CD4-positive, alpha-beta T cell treated with Interleukin-12 subunit alpha and Interleukin-12 subunit beta, for 1 hour (primary cell): ENCODE measurements around the gene MAST4.

Experiments used
- DNase-seq: peaks from one replicate; pipeline ENCODE4 v3.0.0-alpha.2; 2020

Gene MAST4

DNA sequence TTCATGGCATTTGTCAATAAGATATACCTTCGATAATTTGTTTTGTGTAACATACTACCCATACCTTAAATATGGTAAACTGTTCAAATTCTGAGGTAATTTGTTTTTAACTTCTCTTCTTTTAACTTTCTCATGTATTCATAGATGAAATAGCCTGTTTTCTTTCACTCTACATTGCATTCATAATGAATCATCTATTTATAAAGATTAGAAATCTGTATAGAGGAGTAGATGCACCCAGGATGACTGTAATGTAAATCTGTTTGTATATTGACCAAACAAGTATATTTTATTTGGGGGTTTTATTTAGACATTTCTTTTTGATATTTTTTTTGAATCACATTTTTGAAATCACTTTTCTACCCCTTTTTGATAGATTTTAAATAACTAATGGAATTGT lies 455.8 kb downstream of the MAST4 start:
- DNase-seq = no peak

DNA sequence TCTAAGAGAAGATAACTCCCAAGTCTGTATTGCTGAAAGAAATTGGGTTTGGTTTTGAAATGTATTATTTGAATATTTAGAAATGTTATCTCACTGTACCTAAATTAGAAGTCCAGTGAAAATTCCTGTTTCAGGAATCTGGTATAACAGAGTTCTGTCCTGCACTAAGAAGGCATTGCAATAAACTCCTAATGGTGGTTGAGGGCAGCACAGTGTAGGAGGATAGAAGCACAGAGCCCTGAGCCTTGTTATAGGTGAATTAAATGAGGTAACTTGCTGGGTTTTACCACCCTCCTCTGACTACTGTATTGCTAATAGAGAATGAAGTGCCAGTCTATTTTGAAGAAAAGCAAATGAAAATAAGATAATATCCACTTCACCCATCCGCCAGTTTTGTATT lies 457.0 kb downstream of the MAST4 start:
- DNase-seq = no peak

DNA sequence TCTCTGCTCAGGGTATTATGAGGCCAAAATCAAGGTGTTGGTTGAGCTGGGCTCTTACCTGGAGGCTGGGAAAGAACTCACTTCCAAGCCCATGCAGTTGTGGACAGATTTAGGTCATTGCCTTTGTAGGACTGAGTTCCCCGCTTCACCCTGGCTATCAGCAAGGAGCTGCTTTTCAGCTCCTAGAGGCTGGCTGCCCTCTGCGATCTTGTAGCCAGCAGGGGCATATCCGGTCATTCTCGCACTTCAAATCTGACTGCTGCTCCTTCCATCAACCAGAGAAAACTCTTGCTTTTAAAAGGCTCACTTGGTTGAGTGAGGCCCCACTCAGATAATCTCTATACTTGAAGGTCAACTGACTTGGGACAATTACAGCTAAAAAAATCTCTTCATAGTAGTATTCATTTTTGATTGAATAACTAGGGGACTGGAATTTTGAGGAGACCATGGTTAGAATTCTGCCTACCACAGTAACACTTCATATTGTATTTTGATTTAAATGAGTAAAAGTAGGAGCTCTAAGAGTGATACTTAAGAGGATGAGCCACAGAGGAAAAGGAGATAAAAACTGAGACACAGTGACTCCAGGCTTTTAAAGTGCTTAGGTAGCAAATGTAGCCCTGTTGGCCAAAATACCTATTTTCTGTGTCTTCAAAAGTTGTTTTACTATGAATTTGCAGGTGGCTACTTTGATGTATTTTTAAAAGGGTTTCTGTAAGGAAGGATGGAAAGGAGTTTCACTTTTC lies 463.0 kb downstream of the MAST4 start:
- no peak for DNase-seq

DNA sequence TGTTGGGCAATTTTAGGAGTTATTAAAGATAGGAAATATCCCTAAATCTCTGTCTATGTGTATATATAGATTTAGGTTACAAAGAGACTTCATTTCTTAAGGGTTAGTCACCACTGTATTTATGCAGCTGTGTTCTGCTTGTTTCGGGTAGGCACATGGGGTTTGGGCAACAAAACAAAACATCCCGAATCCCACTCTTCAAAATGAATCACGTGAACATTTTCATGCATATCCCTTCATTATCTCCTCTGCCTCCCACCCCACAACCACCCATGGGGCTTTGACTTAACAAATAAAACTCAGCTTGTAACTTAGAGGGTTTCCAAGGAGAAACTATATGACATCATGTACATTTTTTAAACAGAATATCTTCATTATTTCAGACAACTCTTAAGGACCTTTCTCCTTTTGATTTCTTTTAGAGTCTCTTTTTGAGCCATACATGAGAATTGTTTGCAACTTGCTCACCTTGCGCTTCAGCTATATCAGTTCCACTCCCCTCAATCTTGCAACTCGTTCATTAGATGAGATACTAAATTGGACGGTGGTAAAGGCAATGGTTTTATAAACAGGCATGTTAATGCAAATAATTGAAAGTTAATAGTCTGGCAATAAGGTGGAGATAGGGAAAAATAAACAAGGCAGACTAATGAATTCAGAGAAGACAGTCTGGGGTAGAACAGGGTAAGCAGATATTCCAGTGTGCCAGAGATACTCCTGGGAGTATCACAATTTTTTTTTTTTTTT lies 463.7 kb downstream of the MAST4 start:
- DNase-seq = no peak

DNA sequence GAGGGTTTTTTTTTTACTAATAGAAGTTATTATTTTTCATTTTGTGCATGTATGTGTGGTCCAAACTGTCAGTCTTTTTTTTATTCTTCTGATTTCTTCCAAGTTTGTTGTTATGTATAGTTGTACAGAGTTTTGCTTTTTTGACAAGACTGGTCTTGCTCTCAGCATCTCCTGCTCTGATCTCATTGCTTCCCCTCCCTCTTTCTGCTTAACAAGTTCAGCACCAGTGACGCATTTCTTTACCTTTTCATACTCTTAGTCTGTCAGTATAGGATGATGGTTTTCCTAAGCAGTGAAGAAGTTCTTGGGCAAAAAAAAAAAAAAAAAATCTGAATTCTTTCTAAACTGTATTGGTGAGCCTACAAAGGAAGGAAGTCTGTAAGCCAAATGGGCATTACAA lies 465.3 kb downstream of the MAST4 start:
- DNase-seq = no peak

DNA sequence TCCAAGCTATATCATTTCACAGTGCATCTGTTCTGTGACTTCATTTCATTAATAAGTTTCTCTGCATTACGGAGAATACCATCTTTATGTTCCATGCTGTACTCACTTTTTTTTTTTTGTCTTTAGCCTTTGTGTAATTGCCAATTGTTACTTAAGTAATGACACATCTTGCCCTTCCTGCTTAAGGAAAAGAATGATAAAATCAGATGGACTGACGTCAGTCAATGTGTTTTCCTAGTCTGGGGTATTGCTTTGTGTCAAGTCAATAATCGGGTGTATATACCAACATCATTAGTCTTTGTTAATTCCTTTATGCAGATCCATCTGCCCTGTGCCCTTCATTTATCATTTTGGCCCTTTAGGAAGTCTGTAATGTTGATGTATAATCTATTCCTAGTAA lies 466.9 kb downstream of the MAST4 start:
- DNase-seq = no peak

DNA sequence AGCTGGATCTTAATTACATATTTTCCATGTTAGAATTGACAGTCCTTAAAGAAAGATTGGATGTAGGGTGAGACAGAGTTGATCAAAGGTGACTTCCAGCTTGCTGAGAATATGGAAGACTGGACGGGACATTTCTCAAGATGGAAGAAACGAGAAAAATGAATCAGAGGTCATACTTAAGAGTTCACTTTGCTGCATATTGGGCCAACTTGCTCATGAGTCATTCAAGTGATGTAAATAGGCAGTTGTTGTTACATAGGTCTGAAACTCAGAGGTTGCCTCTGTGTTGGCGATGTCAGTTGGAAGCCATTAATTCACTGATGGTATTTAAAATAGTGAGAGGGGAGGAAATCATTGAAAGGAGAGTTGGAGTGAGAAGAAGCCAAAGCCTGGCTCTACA lies 467.6 kb downstream of the MAST4 start:
- no peak for DNase-seq

DNA sequence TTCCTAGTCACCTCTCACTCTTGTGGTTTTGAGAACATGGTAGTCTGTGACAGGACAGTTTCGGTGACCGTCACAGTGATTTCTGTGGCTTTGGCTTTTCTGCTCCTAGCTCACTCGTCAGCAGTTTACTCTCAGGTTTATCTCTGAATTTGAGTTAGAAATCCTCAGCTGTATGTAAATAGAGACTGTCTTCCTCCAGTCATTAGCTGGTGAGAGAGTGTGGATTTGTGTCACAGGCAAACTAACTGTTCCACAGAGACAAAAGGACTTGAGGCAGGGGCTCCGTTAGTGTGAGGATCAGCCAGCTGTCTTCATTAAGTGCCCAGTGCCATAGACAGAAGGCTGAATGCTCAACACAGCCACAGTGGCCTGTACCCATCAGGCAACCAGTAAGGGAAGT lies 469.0 kb downstream of the MAST4 start:
- no peak for DNase-seq

DNA sequence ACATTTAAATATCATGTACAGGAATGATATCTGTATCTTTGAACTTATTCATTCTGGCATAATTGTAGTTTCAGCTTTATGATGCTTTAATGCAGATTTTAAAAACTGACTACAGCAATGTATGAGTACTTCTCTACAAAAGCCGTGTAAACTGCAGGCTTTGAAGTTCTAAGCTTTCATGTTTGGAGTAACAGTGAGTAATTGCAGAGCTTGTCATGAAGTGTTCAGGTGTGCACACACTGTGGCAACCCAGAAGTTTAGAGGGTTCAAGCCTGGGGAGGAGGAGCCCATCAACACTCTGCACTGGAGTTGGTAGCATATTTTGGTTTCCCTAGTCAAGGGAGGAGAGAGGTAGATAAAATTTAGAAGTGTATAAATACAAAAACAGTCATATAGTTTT lies 469.5 kb downstream of the MAST4 start:
- DNase-seq = no peak

DNA sequence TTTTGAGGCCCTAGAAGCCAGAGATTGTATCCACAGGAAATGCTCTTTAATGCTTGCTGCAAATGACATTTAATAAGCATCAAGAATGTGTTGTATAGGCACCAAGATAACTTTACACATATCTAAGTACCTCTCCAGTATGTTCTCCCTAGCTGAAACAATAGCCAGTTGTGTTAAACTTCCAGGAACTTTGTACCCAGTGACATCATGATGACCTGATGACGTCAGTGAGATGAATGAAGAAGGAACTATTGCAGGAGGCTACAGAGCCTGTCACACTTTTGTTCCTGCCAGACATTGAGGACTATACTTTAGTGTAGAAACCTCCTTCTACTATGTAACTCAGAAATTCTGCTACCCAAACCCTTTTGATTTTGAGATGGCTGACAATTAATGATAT lies 470.6 kb downstream of the MAST4 start:
- no peak for DNase-seq

DNA sequence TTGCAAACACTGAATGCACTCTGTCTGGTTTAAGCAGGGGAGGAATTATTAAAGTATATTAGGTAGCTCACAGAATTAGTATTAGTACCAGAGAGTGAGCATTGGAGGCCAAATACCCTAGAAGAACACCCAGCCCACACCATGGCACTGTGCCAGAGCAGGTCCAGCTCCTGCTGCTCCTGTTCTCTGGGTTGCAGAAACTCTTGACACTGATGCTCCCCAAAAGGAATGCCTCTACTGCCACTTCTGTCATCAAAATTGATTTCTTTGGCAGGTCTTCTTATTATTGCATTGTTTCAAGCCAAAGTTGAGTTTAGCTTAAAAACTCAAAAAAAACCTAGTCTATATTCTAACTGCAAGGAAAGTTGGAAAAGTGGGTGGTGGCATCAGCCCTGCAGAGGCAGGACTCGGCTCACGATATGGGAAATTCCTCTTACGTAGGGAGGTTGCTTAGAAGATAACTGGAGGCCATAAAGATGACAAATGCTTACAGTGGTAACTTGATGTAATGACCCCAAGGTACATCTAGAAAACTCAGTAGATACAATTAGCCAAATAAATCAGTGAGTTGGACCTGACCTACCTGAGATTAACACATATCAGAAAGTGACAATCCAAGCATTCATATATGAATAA lies 477.0 kb downstream of the MAST4 start:
- DNase-seq = no peak

DNA sequence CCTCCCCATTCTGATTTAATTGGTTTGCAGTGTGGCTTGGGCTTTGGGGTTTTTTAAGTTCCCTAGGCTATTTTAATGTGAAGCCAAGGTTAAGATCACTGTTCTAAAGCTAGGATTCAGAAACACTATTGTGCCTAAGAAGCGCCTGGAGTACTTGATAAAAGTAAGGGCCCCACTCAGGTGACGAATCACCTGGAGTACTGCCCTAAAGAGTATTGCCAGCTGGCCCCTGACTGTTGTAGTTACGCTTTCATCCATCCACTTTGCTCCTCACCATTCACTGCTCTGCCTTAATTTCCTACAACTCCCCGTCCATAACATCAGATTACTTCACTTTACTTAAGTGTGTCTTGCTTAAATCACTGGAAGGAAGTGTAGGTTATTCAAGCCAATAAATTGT lies 481.1 kb downstream of the MAST4 start:
- no peak for DNase-seq

DNA sequence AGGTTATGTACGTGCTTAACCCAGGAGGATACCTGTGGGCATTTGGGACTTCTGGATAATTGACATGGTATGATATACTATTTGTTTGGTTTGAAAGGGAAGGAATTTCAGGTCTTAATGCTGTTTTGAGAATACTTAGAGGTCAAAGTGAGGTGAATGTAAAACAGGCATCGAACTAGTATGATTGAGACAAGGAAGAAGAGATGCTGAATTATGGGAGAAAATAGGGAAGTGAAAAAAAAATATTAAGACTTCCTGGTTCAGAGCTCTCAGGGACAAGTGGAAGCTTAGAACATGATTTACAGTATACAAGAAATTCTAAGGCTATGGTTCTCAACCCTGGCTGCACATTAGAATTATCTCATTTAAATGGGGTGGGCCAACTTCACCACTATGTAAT lies 485.1 kb downstream of the MAST4 start:
- no peak for DNase-seq

DNA sequence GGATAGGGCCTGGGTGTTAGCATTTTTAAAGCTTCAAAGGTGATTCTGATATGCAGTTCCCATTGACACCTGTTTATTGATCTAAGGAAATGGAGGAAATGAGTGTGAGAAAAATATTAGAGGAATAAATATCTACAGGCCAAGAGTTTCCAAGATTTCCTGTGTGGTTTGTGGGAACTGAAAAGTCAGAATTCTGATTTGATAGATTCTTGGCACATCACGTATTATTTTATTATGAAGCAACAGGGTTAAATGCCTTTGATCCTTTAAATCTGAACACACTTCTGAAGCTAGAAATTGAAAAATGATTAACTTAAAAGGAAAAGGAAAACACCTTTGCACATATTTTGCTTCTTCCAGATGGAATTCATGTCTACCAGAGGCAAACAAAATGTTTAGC lies 486.7 kb downstream of the MAST4 start:
- no peak for DNase-seq

DNA sequence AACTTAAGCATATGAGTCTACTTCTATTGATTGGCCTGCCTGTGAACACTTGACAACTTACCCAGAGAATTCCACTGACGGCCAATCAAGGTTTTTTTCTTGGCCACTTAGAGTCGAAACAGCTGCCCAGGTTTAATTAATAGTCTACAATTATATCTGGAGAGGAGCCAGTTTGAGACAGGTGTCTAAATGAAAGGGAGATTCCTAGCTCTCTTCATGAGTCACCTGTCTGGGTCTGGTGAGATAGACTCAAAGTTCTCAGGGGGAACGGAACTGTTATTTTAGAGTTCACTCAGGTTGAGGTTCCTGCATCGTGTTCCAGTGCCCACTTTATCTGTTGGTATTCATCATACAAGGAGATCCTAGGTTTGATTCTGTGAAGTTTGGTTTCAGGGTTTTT lies 489.4 kb downstream of the MAST4 start:
- no peak for DNase-seq

DNA sequence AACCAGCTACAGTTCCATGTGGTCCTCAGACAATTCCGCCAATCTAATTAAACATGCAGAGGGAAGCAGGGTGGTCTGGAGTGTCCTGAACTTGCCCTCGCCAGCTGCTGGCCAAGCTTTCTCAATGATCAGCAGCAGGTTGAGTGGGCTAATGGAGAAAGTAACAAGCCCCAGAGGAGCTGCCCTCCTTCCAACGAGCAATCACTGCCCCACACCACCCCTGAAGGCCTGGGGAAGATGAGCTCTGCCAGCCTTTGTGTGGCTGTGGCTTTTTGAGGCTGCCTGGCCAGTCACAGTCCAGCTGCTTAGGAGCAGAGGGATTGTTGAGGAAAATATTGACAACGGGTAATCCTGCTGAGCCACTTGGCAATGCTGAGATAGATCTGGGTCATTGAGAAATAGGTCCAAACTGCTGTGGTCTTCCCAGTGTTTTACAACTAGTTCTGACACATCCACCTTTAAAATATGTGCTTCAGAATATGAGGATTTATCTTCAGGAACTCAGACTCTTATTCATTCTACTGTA lies 493.1 kb downstream of the MAST4 start:
- DNase-seq = no peak

DNA sequence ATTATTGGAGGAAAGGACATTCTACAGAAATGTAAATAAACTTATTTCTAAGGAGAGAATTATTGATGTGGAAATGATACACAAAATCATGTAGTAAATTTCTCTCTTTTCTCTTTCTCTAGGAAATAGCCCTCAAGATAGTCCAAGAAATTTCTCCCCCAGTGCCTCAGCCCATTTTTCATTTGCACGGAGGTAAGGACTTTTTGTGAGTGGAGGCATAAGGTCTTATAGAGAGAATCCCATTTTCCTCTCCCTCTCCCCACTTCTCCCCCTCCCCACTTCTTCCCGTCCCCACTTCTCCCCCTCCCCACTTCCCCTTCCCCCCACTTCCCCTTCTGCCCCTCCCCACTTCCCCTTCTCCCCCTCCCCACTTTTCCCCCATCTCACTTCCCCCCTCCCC lies 493.8 kb downstream of the MAST4 start:
- no peak for DNase-seq

DNA sequence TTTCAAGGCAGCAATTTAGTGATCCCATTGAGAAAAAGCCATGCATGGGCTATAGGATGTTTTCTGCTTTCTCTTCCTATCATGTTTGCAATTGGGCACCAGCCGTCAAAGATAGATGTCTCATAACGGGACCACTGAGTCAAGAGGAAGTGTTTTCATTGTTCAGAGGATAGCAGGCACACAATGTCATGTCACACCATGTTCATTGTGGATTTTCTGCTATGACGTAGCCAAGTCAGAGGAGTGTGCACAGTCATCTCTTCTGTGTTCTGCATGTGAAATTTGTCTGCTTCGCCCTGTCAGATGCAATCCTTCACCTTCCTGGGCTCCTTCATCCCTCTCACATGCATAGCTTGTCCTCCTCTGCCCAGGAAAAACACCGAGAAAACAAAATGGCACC lies 494.4 kb downstream of the MAST4 start:
- DNase-seq = no peak

DNA sequence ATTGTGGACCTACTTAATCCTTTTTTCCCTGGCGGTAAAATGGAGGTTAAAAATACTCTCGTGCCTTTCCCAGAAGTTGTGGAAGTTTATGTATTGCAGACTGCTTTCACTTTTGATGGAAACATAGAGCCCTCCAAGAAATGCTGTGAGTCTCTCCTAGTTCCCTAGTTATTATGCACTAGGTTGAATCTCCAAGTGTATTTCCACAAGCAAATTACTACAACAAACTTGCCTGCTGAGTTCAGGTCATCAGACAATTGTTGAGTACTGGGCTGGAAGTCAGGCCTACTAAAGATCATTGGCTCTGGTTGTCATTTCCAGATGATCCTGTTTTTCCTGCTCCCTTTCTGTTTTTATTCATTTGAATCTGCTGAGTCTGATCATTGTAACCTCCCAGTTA lies 496.3 kb downstream of the MAST4 start:
- no peak for DNase-seq

DNA sequence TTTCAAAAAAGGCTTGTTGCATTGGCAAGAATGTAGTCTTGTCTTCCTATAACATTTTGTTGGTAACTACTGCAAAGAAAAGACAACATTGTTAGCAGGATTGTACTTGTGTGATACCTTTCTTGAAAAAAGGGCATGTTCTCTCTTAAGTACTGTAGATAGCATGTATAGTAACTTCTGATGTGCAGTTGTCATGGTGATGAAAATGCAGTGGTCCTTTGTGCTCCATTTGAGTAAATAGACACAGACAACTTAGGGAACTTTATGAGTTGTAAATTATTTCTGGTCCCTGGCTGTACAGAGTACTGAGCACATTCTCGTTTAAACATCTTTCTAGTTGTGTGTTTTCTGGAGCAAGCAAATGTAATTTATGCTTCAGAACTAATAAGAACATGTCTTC lies 497.1 kb downstream of the MAST4 start:
- no peak for DNase-seq

DNA sequence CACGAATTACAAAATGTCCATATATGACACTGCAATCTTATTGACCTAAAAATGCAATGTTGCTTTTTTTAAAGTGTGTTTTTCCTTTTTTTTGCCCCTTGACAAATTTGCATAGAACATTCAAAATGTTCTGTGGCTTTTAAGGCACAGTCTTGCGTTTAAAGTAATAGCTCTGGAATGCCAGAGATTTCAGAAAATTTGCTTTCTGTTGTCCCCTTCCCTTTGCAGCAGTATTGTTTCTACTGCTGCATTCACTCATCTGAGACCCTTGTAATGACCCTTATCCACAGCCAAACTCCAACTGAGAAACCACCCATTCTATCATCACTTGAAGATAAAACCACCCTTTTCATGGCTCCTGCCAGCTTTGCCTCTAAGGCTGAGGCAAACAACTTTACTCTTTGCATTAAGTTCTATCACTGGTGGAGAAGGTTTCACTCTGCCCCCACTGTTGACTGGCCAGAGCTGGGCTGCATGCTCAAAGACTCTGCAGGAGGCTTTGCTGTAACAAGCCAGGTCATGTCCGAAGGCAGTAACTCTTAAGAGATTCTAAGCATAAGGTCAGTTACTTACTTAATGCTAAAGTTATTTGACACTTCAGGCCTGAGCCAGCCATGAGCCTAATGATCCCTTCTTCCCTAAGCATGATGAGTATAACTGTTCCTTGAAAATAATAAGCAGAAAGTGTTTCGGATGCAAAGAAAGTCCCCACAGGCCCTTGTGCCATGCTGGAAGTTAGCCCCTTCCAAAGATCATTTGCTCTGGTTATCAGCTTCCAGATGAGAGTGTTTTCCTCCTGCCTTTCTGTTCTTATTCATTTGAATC lies 498.5 kb downstream of the MAST4 start:
- no peak for DNase-seq

DNA sequence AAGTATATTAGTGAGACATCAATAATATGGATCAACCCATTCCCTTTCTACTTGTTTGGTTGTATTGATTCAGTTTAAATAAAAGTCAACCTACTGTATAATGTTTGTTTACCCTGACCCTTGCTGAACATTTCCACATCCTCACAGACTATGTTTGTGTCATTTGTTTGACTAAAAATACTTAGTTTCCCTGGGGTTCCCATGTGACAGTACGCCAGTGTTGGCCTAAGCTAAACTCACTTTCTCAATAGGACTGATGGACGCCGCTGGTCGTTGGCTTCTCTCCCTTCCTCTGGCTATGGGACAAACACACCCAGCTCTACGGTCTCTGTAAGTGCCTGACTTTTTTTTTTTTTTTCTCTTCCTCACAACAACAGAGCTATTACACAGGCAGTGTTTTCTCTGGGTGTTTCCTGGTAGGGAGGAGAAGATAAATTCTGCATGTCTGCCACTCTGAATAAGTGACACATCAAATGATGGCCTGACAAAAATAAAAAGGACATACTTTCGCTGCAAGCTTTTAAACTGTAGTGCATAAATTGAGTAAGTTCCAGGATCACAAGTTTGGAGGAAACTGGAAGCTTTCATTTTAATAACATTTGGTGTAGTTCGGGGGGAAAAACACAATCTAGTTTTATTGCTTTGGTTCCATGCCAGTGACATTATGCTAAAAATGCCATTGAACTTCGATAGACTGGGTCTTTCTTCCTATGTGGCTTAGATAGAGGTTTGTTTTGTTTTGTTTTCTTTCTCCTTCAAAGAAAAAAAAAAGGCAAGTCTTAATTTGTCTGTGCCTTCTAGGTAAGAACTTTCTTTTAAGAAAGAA lies 499.4 kb downstream of the MAST4 start:
- no peak for DNase-seq
